GM18951 (cell line): Measurements from ENCODE around the gene CFAP126.
"Not testable (repeated sequence)": the region's sequence is repeated elsewhere in the genome, so short reads cannot be mapped to it uniquely, and the experiment has no call there.

Source experiments
- POLR2A ChIP-seq: IDR thresholded peaks from 4 replicates; pipeline ENCODE4 v1.6.1; 2011; ENCODE audit warnings: mild to moderate bottlenecking; ENCODE audit not compliant: insufficient read length, insufficient read depth; ENCODE audit errors: extremely low read depth
- in situ Hi-C: fragments of 300-500 bp; cut with MboI; formaldehyde crosslinking; loops from one replicate; pipeline ENCODE4 v1.12.0; 2022; ENCODE audit warnings: low sequenced_read_pairs, mixed read lengths, inconsistent platforms; ENCODE audit not compliant: unreplicated experiment

The CFAP126 gene

GRCh38 chr1:161357073-161357472 is 10.6 kb downstream of the CFAP126 start:
- in situ Hi-C loops = no loop called here
- TF ChIP-seq POLR2A = no peak

DNA sequence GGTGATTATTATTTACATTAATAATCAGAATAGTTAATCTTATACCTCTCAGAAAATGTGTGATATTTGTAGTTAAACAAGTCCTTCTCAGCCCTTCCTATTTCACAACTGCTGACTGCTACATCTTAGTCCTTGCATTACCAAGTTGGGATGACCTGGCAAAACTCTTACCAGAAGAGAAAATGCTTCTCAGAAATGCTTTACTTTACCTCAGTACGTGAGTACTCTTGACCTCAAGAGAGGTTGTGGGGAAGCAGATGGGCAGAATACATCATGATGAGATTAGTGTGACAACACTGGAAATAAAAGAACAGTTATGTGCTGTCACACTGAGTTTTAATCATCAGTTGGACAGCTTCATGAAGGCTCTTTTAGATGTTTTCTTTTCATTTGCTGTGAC is 16.2 kb downstream of the CFAP126 start:
- TF ChIP-seq POLR2A = no peak
- in situ Hi-C loops = no loop called here

- in situ Hi-C loops = no loop called here
- TF ChIP-seq POLR2A = no peak
Observed at GRCh38 chr1:161350671-161351070, 17.0 kb downstream of the CFAP126 start.

DNA sequence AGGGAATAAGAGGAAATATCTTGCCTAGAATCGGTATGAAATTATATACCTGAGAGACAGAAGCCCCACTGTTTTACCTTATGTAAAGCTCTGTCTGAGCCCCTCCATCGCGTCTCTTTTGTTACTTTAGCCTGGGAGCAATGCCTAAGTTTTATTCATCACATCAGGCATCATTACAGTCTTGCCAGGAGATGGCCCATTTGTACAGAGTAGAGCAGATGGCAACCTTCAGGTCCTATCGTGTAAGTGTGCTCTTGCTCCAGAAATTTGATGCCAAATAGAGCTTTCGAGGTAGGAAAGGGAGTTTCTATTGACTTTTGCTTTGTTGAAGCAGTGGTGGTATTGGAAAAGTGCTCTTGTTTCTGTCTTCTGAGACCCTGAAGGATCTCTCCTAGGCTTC is 24.9 kb downstream of the CFAP126 start:
- in situ Hi-C loops = no loop called here
- TF ChIP-seq POLR2A = no peak

- in situ Hi-C loops = no loop called here
- no peak for TF ChIP-seq POLR2A
Observed at GRCh38 chr1:161342177-161342576, 25.5 kb downstream of the CFAP126 start.

- in situ Hi-C loops = no loop called here
- no peak for TF ChIP-seq POLR2A
Observed at GRCh38 chr1:161335796-161336195, 31.9 kb downstream of the CFAP126 start.

DNA sequence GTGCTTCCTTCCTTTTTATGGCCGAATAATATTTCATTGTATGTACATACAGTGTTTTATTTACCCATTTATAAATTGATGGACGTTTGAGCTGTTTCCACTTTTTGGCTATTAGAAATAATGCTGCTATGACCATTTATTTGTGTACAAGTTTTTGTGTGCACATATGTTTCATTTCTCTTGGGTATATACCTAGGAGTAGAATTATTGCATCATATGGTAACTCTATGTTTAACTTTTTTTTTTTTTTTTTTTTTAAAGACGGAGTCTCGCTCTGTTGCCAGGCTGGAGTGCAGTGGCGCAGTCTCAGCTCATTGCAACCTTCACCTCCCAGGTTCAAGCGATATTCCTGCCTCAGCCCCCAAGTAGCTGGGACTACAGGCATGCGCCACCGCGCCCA is 34.5 kb downstream of the CFAP126 start:
- in situ Hi-C loops = no loop called here
- TF ChIP-seq POLR2A = no peak

GRCh38 chr1:161330346-161330745 is 37.3 kb downstream of the CFAP126 start:
- TF ChIP-seq POLR2A = no peak
- in situ Hi-C loops = no loop called here

GRCh38 chr1:161324020-161324419 is 43.7 kb downstream of the CFAP126 start:
- in situ Hi-C loops = no loop called here
- no peak for TF ChIP-seq POLR2A

GRCh38 chr1:161315841-161316674 is 51.6 kb downstream of the CFAP126 start:
- in situ Hi-C loops = not testable (repeated sequence)
